Placental pericyte (primary cell): ENCODE measurements around the gene UBE3B. TPM values are rescaled to one million over a fixed set of nuclear protein-coding genes. Genes with fewer than 3 reads are reported as not detected.

Source experiments
- total RNA-seq: library from RNA; depleted of rRNA; stranded (reverse); fragments of >200 nt; gene quantifications from 2 replicates; pipeline ENCODE4 v1.2.3, GENCODE V29; 2012

UBE3B gene
- 39.8 and 53.7 TPM in 2 replicates for total RNA-seq

GRCh38 chr12:109477185-109477962, at the start of gene UBE3B, which contains the start of gene KCTD10:
UBE3B (plus strand) TSS chr12:109477634; CDS start chr12:109483552, 5,918 bp downstream.
KCTD10 (minus strand) TSS chr12:109477300; CDS start chr12:109477262, 38 bp downstream.

GRCh38 chr12:109573029-109573913, 95.8 kb downstream of the UBE3B start, which contains the start of the genes MMAB and MVK:
MMAB (minus strand) TSS chr12:109573504; CDS start chr12:109573480, 24 bp downstream.
MVK (plus strand) TSS chr12:109573794; CDS start chr12:109574823, 1,029 bp downstream.

Other genes with a start within 250 kb of the UBE3B start
- not detected in 2 replicates for gene FOXN4, start 168.3 kb upstream of the UBE3B start, total RNA-seq
- not detected in 2 replicates for gene MYO1H, start 129.7 kb upstream of the UBE3B start, total RNA-seq
- 81.6 and 141 TPM in 2 replicates for gene KCTD10, start 334 bp upstream of the UBE3B start, total RNA-seq
- gene MMAB, start 95.9 kb downstream of the UBE3B start, total RNA-seq: 22.8 and 59.7 TPM in 2 replicates
- 31.6 and 38.7 TPM in 2 replicates for gene MVK, start 96.2 kb downstream of the UBE3B start, total RNA-seq
- gene FAM222A, start 236.2 kb downstream of the UBE3B start, total RNA-seq: 1.3 TPM in 2 replicates